Measurements from ENCODE around the gene MCTP2.

The MCTP2 gene

GRCh38 chr15:94379986-94380385, 148.6 kb downstream of the MCTP2 start:
- no peak for TF ChIP-seq REST (IDR thresholded peaks at IDR 0.05; ENCODE audit: insufficient read depth in 1 of 2, low read depth in 2 of 2, low read length in 2 of 2)
- TF ChIP-seq TAF1 (IDR thresholded peaks at IDR 0.05; ENCODE audit: borderline replicate concordance, insufficient read depth, low read length): no peak
- TF ChIP-seq SIN3A (IDR thresholded peaks at IDR 0.05; ENCODE audit: borderline replicate concordance, insufficient read depth, low read length): no peak
- TF ChIP-seq FOXP2 (optimal IDR thresholded peaks at IDR 0.05; ENCODE audit: borderline replicate concordance, extremely low read depth, extremely low read length, insufficient read depth): no peak
- TF ChIP-seq POLR2AphosphoS5 (IDR thresholded peaks at IDR 0.05; ENCODE audit: low read depth, low read length): no peak

GRCh38 chr15:94380798-94381197, 149.4 kb downstream of the MCTP2 start:
- no peak for TF ChIP-seq POLR2AphosphoS5 (IDR thresholded peaks at IDR 0.05; ENCODE audit: low read depth, low read length)

DNA sequence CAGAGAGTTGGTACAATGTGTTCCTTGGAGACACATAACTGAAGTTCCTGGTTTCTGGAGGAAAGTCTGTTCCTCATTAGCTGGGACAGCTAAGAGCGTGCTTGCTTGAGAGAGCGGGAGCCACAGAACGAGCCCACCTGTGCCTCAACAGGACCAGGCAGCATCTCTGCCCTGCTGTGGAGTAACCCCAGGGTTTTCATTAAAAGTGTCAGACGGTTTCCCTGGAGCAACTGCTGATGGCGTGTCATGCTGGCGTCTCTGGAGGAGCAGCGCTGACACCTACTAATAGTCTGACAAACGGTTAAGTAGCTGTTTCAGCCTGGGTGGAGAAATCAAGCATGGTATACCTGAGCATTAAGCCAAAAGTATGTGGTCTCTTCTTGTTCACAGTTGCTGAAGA, 150.0 kb downstream of the MCTP2 start:
- TF ChIP-seq POLR2AphosphoS5 (IDR thresholded peaks at IDR 0.05; ENCODE audit: low read depth, low read length): no peak
- no peak for TF ChIP-seq TAF1 (IDR thresholded peaks at IDR 0.05; ENCODE audit: borderline replicate concordance, insufficient read depth, low read length)
- TF ChIP-seq REST (IDR thresholded peaks at IDR 0.05; ENCODE audit: insufficient read depth in 1 of 2, low read depth in 2 of 2, low read length in 2 of 2): no peak
- no peak for TF ChIP-seq FOXP2 (optimal IDR thresholded peaks at IDR 0.05; ENCODE audit: borderline replicate concordance, extremely low read depth, extremely low read length, insufficient read depth)
- no peak for TF ChIP-seq SIN3A (IDR thresholded peaks at IDR 0.05; ENCODE audit: borderline replicate concordance, insufficient read depth, low read length)

DNA sequence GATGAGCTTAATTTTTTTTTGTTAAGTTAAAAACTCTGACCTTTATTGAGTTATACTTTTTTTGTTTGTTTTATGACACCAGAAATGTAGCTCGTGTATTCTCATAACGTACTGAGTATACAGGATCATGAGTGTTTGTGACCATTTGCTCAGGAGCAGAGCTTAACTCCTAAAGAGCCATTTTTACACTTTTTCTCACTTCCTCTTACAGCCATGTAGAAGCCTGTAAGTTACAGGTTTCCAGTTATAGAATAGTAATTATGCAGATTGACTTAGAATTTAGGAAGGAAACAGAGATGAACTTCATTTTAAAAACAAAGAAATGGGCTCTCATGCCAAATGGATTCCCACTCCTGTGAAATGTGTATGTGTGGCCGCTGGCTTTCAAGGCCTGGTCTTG, 151.7 kb downstream of the MCTP2 start:
- TF ChIP-seq SIN3A (IDR thresholded peaks at IDR 0.05; ENCODE audit: borderline replicate concordance, insufficient read depth, low read length) (no peak), REST (IDR thresholded peaks at IDR 0.05; ENCODE audit: insufficient read depth in 1 of 2, low read depth in 2 of 2, low read length in 2 of 2) (no peak), TAF1 (IDR thresholded peaks at IDR 0.05; ENCODE audit: borderline replicate concordance, insufficient read depth, low read length) (no peak), POLR2AphosphoS5 (IDR thresholded peaks at IDR 0.05; ENCODE audit: low read depth, low read length) (no peak), FOXP2 (optimal IDR thresholded peaks at IDR 0.05; ENCODE audit: borderline replicate concordance, extremely low read depth, extremely low read length, insufficient read depth) (no peak)

DNA sequence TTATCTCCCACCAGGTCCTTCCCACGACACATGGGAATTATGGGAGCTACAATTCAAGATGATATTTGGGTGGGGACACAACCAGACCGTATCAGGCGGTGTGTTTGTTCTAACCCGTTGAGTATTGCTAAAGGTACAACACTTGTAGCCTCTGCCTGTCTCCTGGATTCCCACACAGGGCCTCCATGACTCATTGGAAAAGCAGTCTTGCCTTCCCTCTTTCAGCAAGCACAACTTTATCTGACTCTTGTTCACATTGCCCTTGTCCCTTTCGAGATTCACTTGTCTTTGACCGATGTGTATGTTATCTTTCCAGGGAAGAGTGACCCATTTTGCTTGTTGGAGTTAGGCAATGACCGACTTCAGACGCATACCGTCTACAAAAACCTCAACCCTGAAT, 152.3 kb downstream of the MCTP2 start:
- TF ChIP-seq REST (IDR thresholded peaks at IDR 0.05; ENCODE audit: insufficient read depth in 1 of 2, low read depth in 2 of 2, low read length in 2 of 2) (no peak), POLR2AphosphoS5 (IDR thresholded peaks at IDR 0.05; ENCODE audit: low read depth, low read length) (no peak), TAF1 (IDR thresholded peaks at IDR 0.05; ENCODE audit: borderline replicate concordance, insufficient read depth, low read length) (no peak), SIN3A (IDR thresholded peaks at IDR 0.05; ENCODE audit: borderline replicate concordance, insufficient read depth, low read length) (no peak), FOXP2 (optimal IDR thresholded peaks at IDR 0.05; ENCODE audit: borderline replicate concordance, extremely low read depth, extremely low read length, insufficient read depth) (no peak)
